HepG2 (cell line): ENCODE results near the gene HOXA9. TPM values are rescaled to one million over a fixed set of nuclear protein-coding genes. Genes with fewer than 3 reads are reported as not detected.

Experiments
- BORCS8-MEF2B ChIP-seq: sonication (generic); formaldehyde crosslinking; IDR thresholded peaks from 2 replicates; pipeline ENCODE4 v1.8.0; 2022; ENCODE audit warnings: mild to moderate bottlenecking, missing genetic modification reagents
- GTF3A ChIP-seq: sonication (generic); formaldehyde crosslinking; conservative IDR thresholded peaks from 2 replicates; pipeline ENCODE4 v1.4.0; 2020; ENCODE audit warnings: mild to moderate bottlenecking, missing genetic modification reagents
- KLF15 ChIP-seq: sonication (generic); formaldehyde crosslinking; IDR thresholded peaks from 2 replicates; pipeline ENCODE4 v1.8.1; 2023; ENCODE audit warnings: borderline replicate concordance, mild to moderate bottlenecking, inconsistent platforms, missing genetic modification reagents, mixed read lengths
- MTA1 ChIP-seq: sonication (generic); formaldehyde crosslinking; IDR thresholded peaks from 2 replicates; pipeline ENCODE4 v1.4.0; 2020; ENCODE audit warnings: missing genetic modification reagents, mild to moderate bottlenecking, borderline replicate concordance
- PAF1 ChIP-seq: IDR thresholded peaks from 2 replicates; pipeline ENCODE4 v1.6.1; 2016; ENCODE audit warnings: missing genetic modification reagents, missing compliant biosample characterization
- PHF5A ChIP-seq: IDR thresholded peaks from one replicate; pipeline ENCODE4 v1.6.1; 2018; ENCODE audit warnings: low read depth, missing genetic modification reagents; ENCODE audit not compliant: unreplicated experiment
- RELA ChIP-seq: sonication (generic); formaldehyde crosslinking; IDR thresholded peaks from 2 replicates; pipeline ENCODE4 v1.4.0; 2020; ENCODE audit warnings: missing genetic modification reagents
- SALL1 ChIP-seq: sonication (generic); formaldehyde crosslinking; IDR thresholded peaks from 2 replicates; pipeline ENCODE4 v1.8.0; 2022; ENCODE audit warnings: mild to moderate bottlenecking, missing genetic modification reagents
- SOX13 ChIP-seq, 3 experiments: fragments of 450-650 bp in 1 of 3; sonication (generic) in 1 of 3; formaldehyde crosslinking in 1 of 3; IDR thresholded peaks in 2 of 3; conservative IDR thresholded peaks in 1 of 3; 2 replicates each; pipeline versions ENCODE4 v1.5.0 to v1.6.1; 2016 to 2020; ENCODE audit warnings: antibody characterized with exemption in 1 of 3, mild to moderate bottlenecking in 1 of 3, missing compliant biosample characterization in 1 of 3, missing genetic modification reagents in 1 of 3, moderate library complexity in 1 of 3
- ZNF343 ChIP-seq: sonication (generic); formaldehyde crosslinking; IDR thresholded peaks from 2 replicates; pipeline ENCODE4 v1.4.0; 2020; ENCODE audit warnings: mild to moderate bottlenecking, missing genetic modification reagents
- ZNF772 ChIP-seq: sonication (generic); formaldehyde crosslinking; IDR thresholded peaks from 2 replicates; pipeline ENCODE4 v1.5.0; 2020; ENCODE audit warnings: mild to moderate bottlenecking, missing genetic modification reagents
- ZNF780A ChIP-seq: sonication (generic); formaldehyde crosslinking; IDR thresholded peaks from 2 replicates; pipeline ENCODE4 v1.8.0; 2022; ENCODE audit warnings: mild to moderate bottlenecking, missing genetic modification reagents, moderate library complexity
- polyA plus RNA-seq, 8 experiments: library from polyadenylated mRNA; depleted of rRNA in 3 of 8; stranded (reverse) in 7 of 8; unstranded in 1 of 8; fragments of >200 nt; fragmentation: Illumina TruSeq in 4 of 8; extraction: Trizol in 4 of 8; gene quantifications; 2 replicates each; pipeline versions ENCODE4 v1.2.1 to v1.2.3, GENCODE V29; 2011 to 2016; ENCODE audit warnings: low read depth in 4 of 8, missing spikeins in 1 of 8, mixed read lengths in 1 of 8; ENCODE audit not compliant: insufficient read depth in 1 of 8
- total RNA-seq, 5 experiments: library from RNA; depleted of rRNA; stranded (reverse); fragments of >200 nt; fragmentation: Illumina TruSeq; extraction: Trizol; gene quantifications; 2 replicates each; pipeline ENCODE4 v1.2.3, GENCODE V29; 2016; ENCODE audit warnings: low read depth in 1 of 5
- TF ChIP-seq, protein P1 (sequence below): sonication (generic); formaldehyde crosslinking; IDR thresholded peaks from 2 replicates; pipeline ENCODE4 v1.4.0; 2020; ENCODE audit warnings: missing genetic modification reagents, borderline replicate concordance
- TF ChIP-seq, protein P2 (sequence below): sonication (generic); formaldehyde crosslinking; conservative IDR thresholded peaks from 2 replicates; pipeline ENCODE4 v1.8.0; 2022; ENCODE audit warnings: mild to moderate bottlenecking, moderate library complexity, missing genetic modification reagents
- TF ChIP-seq, protein P3 (sequence below): sonication (generic); formaldehyde crosslinking; IDR thresholded peaks from 2 replicates; pipeline ENCODE4 v1.4.0; 2020; ENCODE audit warnings: missing genetic modification reagents
- TF ChIP-seq, protein P4 (sequence below): sonication (generic); formaldehyde crosslinking; IDR thresholded peaks from 2 replicates; pipeline ENCODE4 v1.4.0; 2020; ENCODE audit warnings: missing genetic modification reagents, borderline replicate concordance

Gene HOXA9
- total and polyA plus RNA-seq, 2 of the 13 experiments (the other 11 are each of a cell fraction or from before 2014, with no cell fraction given): not detected

DNA sequence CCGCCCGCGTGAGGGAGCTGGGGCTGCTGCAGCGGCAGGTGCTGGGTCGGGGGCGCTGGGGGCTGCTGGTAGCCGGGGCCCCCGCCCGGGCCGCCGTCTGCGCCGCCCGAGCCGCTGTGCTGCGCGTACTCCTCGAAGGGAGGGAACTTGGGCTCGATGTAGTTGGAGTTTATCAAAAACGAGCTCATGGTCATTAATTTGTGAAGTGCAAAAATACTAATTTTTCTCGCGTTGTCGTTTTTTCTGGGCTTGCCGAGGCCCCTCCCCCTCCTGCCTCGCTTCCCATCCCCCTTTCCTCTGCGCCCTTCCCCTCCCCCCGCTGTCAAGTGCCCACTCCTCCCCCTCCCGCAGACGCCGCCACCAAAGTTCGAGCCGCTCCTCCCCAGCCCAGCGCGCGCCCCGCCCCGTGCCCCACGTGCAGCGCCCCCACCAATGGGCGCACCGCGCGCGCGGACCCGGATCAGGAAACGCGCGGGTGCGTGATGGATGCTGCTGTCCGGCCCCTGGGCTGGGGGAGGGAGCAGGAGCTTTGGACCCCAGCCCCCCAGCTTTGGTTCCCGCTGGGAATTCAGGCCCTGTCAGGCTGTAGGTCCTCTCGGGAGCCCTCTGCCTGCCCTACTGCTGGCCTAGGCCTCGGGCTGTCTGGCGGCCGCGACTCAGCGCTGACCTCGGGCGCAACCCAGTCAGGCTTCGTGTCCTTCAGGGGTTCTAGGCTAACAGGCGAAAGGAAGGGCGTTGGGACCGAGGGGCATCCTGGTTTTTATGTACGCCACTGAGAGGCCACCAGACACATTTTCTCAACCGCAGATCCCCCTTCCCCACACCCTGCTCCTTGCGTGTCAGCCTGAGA, 34.6 kb downstream of the HOXA9 start, which contains the start of gene HOXA4 (continued):
- TF ChIP-seq, protein P1, sequence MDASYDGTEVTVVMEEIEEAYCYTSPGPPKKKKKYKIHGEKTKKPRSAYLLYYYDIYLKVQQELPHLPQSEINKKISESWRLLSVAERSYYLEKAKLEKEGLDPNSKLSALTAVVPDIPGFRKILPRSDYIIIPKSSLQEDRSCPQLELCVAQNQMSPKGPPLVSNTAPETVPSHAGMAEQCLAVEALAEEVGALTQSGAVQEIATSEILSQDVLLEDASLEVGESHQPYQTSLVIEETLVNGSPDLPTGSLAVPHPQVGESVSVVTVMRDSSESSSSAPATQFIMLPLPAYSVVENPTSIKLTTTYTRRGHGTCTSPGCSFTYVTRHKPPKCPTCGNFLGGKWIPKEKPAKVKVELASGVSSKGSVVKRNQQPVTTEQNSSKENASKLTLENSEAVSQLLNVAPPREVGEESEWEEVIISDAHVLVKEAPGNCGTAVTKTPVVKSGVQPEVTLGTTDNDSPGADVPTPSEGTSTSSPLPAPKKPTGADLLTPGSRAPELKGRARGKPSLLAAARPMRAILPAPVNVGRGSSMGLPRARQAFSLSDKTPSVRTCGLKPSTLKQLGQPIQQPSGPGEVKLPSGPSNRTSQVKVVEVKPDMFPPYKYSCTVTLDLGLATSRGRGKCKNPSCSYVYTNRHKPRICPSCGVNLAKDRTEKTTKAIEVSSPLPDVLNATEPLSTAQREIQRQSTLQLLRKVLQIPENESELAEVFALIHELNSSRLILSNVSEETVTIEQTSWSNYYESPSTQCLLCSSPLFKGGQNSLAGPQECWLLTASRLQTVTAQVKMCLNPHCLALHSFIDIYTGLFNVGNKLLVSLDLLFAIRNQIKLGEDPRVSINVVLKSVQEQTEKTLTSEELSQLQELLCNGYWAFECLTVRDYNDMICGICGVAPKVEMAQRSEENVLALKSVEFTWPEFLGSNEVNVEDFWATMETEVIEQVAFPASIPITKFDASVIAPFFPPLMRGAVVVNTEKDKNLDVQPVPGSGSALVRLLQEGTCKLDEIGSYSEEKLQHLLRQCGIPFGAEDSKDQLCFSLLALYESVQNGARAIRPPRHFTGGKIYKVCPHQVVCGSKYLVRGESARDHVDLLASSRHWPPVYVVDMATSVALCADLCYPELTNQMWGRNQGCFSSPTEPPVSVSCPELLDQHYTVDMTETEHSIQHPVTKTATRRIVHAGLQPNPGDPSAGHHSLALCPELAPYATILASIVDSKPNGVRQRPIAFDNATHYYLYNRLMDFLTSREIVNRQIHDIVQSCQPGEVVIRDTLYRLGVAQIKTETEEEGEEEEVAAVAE: no peak
- TF ChIP-seq KLF15 (CRISPR knock-in tag) (no peak), ZNF343 (CRISPR knock-in tag) (no peak), SOX13 (IDR thresholded peaks at IDR 0.05) (no peak), SOX13 (CRISPR knock-in tag; conservative IDR thresholded peaks at IDR 0.05 in 1 of 2, IDR thresholded peaks at IDR 0.05 in 1 of 2) (peak in 1 of 2 experiments; percentile 51; a peak in 1 of 4 replicates), BORCS8-MEF2B (peak; percentile 87), GTF3A (no peak), SALL1 (CRISPR knock-in tag) (peak; percentile 82), RELA (CRISPR knock-in tag) (no peak), ZNF780A (CRISPR knock-in tag) (no peak), PHF5A (CRISPR knock-in tag) (no peak), ZNF772 (0 out of 2 replicates have a peak, but pooled peaks have one; percentile 28), PAF1 (CRISPR knock-in tag) (no peak), MTA1 (CRISPR knock-in tag) (no peak; the same call in 1 of the 2 replicates)
- TF ChIP-seq, protein P2, sequence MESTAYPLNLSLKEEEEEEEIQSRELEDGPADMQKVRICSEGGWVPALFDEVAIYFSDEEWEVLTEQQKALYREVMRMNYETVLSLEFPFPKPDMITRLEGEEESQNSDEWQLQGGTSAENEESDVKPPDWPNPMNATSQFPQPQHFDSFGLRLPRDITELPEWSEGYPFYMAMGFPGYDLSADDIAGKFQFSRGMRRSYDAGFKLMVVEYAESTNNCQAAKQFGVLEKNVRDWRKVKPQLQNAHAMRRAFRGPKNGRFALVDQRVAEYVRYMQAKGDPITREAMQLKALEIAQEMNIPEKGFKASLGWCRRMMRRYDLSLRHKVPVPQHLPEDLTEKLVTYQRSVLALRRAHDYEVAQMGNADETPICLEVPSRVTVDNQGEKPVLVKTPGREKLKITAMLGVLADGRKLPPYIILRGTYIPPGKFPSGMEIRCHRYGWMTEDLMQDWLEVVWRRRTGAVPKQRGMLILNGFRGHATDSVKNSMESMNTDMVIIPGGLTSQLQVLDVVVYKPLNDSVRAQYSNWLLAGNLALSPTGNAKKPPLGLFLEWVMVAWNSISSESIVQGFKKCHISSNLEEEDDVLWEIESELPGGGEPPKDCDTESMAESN (CRISPR knock-in tag): 0 out of 2 replicates have a peak, but pooled peaks have one; percentile 17
- TF ChIP-seq, protein P3, sequence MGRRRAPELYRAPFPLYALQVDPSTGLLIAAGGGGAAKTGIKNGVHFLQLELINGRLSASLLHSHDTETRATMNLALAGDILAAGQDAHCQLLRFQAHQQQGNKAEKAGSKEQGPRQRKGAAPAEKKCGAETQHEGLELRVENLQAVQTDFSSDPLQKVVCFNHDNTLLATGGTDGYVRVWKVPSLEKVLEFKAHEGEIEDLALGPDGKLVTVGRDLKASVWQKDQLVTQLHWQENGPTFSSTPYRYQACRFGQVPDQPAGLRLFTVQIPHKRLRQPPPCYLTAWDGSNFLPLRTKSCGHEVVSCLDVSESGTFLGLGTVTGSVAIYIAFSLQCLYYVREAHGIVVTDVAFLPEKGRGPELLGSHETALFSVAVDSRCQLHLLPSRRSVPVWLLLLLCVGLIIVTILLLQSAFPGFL (CRISPR knock-in tag): no peak
- TF ChIP-seq, protein P4, sequence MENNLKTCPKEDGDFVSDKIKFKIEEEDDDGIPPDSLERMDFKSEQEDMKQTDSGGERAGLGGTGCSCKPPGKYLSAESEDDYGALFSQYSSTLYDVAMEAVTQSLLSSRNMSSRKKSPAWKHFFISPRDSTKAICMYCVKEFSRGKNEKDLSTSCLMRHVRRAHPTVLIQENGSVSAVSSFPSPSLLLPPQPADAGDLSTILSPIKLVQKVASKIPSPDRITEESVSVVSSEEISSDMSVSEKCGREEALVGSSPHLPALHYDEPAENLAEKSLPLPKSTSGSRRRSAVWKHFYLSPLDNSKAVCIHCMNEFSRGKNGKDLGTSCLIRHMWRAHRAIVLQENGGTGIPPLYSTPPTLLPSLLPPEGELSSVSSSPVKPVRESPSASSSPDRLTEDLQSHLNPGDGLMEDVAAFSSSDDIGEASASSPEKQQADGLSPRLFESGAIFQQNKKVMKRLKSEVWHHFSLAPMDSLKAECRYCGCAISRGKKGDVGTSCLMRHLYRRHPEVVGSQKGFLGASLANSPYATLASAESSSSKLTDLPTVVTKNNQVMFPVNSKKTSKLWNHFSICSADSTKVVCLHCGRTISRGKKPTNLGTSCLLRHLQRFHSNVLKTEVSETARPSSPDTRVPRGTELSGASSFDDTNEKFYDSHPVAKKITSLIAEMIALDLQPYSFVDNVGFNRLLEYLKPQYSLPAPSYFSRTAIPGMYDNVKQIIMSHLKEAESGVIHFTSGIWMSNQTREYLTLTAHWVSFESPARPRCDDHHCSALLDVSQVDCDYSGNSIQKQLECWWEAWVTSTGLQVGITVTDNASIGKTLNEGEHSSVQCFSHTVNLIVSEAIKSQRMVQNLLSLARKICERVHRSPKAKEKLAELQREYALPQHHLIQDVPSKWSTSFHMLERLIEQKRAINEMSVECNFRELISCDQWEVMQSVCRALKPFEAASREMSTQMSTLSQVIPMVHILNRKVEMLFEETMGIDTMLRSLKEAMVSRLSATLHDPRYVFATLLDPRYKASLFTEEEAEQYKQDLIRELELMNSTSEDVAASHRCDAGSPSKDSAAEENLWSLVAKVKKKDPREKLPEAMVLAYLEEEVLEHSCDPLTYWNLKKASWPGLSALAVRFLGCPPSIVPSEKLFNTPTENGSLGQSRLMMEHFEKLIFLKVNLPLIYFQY (CRISPR knock-in tag): no peak
